GM21367 (cell line): ENCODE data around the gene FLNA.

Experiments
- ATAC-seq: cut with Tn5 transposase; IDR thresholded peaks from one replicate; pipeline ENCODE4 v1.9.1; 2021; ENCODE audit not compliant: unreplicated experiment

The FLNA gene

DNA sequence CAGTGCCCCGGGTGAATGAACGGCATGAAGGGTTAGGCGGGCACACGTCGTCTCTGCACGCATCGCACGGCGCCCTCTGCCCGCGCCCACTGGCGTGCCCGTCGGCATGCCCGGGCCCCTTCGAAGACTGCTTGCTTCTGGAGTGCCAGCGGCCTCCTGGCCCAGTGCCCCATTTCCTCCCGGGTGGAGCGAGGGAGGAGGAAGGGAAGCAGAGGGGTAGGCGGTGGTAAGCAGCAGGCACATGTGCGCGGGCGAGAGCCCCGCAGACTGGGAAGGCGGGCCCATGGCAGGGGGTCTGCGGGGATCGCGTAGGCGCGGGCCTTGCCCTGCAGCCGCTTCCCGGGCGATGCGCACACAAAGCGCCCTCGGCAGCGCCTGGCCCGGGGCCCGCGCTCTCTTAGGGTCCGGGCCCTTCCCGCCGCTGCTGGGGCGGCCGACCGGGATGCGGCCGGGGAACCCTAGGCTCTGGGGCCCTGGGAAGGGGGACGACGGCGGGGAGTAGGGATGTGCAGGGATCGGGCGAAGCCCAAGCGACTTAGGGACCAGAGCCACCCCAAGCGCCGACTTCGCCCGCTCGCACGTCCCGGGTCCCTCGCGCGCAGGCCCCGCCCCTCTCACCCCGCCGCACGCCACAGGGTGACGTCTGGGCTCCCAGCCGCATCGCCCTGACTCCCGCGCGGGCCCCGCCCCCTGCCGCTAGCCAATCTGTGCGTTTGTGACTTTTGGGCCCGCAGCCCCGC lies 3.8 kb upstream of the FLNA start:
- ATAC-seq: peak; percentile 3

DNA sequence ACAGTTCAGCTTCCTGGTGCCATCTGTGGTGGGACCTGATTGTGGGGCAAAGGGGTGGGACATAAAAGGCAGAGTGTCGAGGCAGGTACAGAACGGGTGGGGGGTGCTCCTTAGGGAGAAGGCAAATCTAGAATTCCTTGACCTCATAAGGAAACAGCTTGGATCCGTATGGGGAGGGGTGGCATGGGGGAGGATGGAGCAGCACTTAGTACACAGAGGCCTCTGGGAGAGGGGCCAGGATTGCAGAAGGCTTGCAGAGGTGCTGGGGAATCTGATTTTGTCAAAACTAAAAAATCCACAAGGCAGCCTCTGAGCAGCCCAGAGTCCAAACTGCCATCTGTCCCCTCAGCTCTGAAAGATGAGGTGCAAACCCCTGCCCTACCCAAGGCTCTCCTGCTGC lies 2.3 kb upstream of the FLNA start:
- ATAC-seq: no peak

DNA sequence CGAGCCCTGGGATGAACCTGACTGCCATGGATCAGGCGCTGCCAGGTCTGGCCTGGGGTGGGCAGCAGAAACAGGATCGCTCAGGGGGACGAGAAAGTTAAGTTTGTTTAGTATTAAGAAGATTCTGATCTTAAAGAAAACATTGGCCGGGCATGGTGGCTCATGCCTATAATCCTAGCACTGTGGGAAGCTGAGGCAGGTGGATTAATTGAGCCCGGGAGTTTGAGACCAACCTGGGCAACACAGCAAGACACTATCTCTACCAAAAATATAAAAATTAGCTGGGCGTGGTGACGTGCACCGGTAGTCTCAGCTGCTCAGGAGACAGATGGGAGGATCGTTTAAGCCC lies 696 bp upstream of the FLNA start:
- no peak for ATAC-seq

GRCh38 chrX:154373340-154374306 lies 811 bp downstream of the FLNA start:
- ATAC-seq: no peak

DNA sequence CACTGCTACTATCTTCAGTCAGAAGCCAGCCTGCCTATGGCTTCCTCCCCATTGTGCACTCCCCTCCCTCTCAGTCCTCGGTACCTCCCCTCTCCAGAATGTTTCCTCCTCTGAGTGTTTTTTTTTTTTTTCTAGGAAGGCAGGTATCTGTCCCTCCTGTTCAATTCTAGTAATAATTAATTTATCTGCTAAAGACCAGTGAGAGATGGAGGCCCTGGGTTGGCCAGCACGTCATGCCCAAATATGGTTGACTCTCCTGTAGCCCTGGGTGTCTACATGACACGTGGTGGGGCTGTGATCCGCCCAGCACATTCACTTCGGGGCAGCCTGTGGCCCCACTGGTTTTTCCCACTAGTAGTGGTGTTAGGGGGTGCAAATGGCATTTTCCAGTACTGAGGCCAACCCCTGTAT lies 1.8 kb downstream of the FLNA start:
- no peak for ATAC-seq

DNA sequence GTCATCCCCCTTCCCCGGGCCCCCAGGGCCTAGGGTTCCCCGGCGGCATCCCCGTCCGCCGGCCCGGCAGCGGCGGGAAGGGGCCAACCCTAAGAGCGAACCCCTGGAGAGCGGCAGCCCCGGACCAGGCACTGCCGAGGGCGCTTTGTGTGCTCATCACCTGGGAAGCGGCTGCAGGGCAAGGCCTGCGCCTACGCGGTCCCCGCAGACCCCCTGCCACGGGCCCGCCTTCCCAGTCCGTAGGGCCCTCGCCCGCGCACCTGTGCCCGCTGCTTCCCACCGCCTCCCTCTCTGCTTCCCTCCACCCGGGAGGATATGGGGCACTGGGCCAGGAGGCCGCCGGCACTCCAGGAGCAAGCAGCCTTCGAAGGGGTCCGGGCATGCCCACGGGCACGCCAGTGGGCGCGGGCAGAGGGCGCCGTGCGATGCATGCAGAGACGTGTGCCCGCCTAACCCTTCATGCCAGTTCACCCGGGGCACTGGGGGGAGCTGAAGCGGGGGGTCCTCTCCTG lies 2.6 kb downstream of the FLNA start:
- no peak for ATAC-seq

- peak; percentile 43 for ATAC-seq
Observed at GRCh38 chrX:154371017-154371788, 3.2 kb downstream of the FLNA start.

GRCh38 chrX:154370300-154371016 lies 4.0 kb downstream of the FLNA start:
- no peak for ATAC-seq

GRCh38 chrX:154369449-154370299 lies 4.8 kb downstream of the FLNA start:
- ATAC-seq: no peak

GRCh38 chrX:154368630-154369448 lies 5.6 kb downstream of the FLNA start:
- ATAC-seq: no peak

DNA sequence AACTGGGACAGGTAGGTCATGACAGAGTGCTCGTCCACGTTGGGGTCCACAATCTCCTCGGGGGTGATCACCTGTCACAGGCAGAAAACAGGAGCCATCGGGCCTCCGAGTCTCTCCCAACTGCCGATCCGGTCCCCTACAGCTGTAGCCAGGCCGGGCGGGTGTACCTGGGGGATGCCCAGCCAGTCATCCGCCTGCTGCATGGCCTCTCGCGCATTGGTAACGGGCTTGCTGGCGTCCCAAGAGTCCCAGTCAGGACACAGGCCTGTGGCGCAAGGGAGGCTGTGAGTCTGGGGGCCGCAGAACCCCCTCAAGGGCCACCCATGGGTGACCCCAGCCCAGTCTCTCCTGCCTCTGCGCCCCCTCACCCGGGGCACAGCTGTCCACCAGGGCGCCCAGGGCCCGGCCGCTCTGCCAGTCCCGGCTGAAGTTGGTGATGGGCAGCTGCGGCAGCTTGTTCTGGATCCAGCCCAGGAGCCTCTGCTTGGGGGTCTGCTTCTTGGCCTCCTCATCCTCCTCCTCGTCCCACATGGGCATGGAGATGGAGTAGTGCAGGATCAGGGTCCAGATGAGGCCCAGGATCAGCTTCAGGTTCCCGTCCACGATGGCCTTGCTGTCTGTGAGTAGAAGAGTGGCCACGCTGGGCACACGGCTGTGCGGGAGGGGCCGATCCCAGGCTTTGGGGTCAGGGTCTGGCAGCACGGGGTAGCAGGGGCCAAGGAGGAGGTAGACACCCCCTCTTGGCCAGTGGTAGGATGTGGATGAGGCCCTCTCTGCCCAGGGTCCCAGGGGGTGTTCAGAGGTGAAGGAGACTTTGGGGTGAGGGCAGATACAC lies 6.7 kb downstream of the FLNA start:
- ATAC-seq: no peak

GRCh38 chrX:154366666-154367055 lies 7.8 kb downstream of the FLNA start:
- no peak for ATAC-seq

- ATAC-seq: no peak
Observed at GRCh38 chrX:154365997-154366665, 8.3 kb downstream of the FLNA start.

- no peak for ATAC-seq
Observed at GRCh38 chrX:154365052-154365600, 9.3 kb downstream of the FLNA start.

DNA sequence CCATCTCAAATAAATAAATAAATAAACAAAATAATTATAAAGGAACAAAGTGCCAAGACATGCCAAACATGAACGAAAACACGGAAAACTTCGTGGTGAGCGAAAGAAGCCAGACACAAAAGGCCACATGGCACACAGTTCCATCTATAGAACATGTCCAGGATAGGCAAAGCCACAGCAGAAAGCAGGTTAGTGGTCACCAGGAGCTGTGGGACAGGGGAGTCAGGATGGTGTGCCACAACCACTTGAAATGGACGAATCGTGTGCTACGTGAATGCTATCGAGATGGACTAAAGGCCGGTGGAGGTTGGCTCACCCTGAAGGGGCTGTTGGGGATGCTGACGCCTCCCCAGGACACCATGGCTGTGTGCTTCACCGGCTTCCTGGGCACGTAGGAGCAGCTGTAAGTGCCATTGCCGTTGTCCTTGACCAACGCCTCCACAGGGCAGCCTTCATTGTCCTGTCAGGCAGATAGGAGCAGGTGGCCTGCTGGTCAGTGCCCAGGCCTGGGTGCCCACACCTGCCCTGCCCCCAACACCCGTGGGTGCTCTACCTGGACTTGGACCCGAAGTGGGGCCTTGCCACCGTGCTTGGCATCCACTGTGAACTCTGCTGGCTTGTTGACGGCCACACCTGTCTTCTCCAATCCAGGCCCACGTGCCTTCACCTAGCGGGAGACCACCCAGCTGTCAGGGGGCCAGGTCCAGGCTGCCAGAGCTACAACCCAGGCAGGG lies 10.6 kb downstream of the FLNA start:
- ATAC-seq: no peak

DNA sequence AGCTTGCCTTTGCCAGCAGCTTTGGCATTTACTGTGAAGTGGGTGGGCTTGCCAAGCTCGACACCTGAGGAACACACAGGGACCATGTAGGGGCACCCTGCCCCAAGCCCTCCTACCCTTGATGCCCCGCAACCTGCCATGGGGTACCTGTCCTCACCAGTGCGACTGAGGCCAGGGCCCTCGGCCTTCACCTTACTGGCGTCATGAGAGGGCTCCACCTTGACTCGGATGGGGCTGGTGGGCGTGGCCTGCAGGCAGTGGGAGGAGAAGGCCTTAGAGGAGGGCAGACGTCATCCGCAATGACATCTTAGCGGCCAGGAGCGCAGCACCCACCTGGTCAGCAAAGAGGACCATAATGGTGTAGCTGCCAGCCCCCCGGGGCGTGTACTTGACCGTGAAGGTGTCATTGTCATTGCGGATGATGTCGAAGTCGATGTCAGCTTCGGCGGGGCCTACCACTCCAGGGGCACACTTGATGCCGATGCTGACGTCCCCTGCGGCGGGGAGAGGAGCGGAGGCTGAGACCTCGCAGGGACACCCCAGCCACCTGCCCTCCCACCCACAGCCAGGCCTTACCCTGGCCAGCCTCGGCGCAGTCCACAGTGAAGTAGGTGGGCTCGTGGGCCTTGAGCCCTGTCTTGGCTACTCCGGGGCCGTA lies 12.2 kb downstream of the FLNA start:
- ATAC-seq: no peak
